Ovary (tissue), 9 donors: ENCODE measurements around the gene CTNNBIP1. TPM values are rescaled to one million over a fixed set of nuclear protein-coding genes. Genes with fewer than 3 reads are reported as not detected.

Experiments used
- DNase-seq, 5 donors: peaks; one replicate each; pipeline ENCODE4 v3.0.0-alpha.2; 2019 to 2020
- H3K27ac ChIP-seq, 2 donors: fragments of 200-600 bp; one replicate each; pipeline versions ENCODE4 v1.5.1 to v1.8.0; 2019 to 2022
- H3K27me3 ChIP-seq: fragments of 200-600 bp; one replicate; pipeline ENCODE4 v1.8.0; 2022
- H3K36me3 ChIP-seq: fragments of 200-600 bp; sonication (generic); one replicate; pipeline ENCODE4 v1.5.1; 2019
- H3K4me1 ChIP-seq: one replicate; pipeline ENCODE4 v1.8.1; 2013; ENCODE audit warnings: mild to moderate bottlenecking, moderate library complexity; ENCODE audit not compliant: insufficient read depth
- H3K4me3 ChIP-seq: fragments of 200-600 bp; sonication (generic); one replicate; pipeline ENCODE4 v1.5.1; 2017
- H3K9me3 ChIP-seq, 2 donors: fragments of 200-600 bp in 1 of 2; sonication (generic) in 1 of 2; one replicate each; pipeline versions ENCODE4 v1.5.1 to v1.8.1; 2013 to 2019; ENCODE audit warnings: mild to moderate bottlenecking in 1 of 2, moderate library complexity in 1 of 2
- EP300 ChIP-seq: sonication (generic); formaldehyde crosslinking; IDR thresholded peaks from one replicate; pipeline ENCODE4 v1.6.1; 2017; ENCODE audit warnings: antibody characterized with exemption
- POLR2A ChIP-seq: fragments of 450-650 bp; IDR thresholded peaks from one replicate; pipeline ENCODE4 v1.6.1; 2017; ENCODE audit warnings: antibody characterized with exemption, mild to moderate bottlenecking, moderate library complexity
- WGBS, 3 donors: extraction: QIAGEN DNeasy Blood & Tissue Kit in 1 of 3; methylation state at CpG; one replicate each; pipeline versions ENCODE4 v1.1.5 to v1.1.7; 2013 to 2017; 5-methylcytosine and 5-hydroxymethylcytosine counted together
- intact Hi-C, 4 donors: fragments of 100-400 bp; cut with DNase I; formaldehyde crosslinking; loops; one replicate each; pipeline versions ENCODE4 v1.11.0 to v1.15.1; 2022 to 2023
- polyA plus RNA-seq, 2 donors: library from polyadenylated mRNA; stranded (reverse); fragments of 200-250 nt in 1 of 2; fragments of 350-450 nt in 1 of 2; fragmentation: Illumina TruSeq in 1 of 2; extraction: RNeasy Lipid Tissue Mini Kit (QIAGEN cat#74804) in 1 of 2; gene quantifications; one replicate each; pipeline ENCODE4 v1.2.3, GENCODE V29; 2013 to 2014
- total RNA-seq, 7 donors: library from RNA; depleted of rRNA in 2 of 7; stranded (reverse); fragments of >200 nt in 2 of 7; fragmentation: NEBNext Ultra II Directional in 3 of 7; extraction: Animal tissue kit (Norgen Biotek cat#: 25700) in 3 of 7; gene quantifications; one replicate each; pipeline versions ENCODE4 v1.1.0 to v1.2.4, GENCODE V29; 2016 to 2023
- TF ChIP-seq, protein P1 (sequence below), 3 donors: fragments of 450-650 bp in 2 of 3; fragments of 200-600 bp in 1 of 3; IDR thresholded peaks; one replicate each; pipeline versions ENCODE4 v1.5.1 to v1.8.0; 2016 to 2022; ENCODE audit warnings: antibody characterized with exemption in 3 of 3, mild to moderate bottlenecking in 1 of 3
- donor health status: DM: no; HTN: no; CAD: no; lungs with moderate emphysema.
- donor health status: DM: no; HTN: no; CAD: no.
- donor health status: Bipolar disorder and iron deficiency.
- donor health status: DM: yes; HTN: yes; CAD: no.
- donor health status: DM: no; HTN: no; CAD: no.
- donor health status: DM: yes; HTN: yes; CAD: no.

The CTNNBIP1 gene
- total and polyA plus RNA-seq, 9 donors = 10.4 to 28.5 (median 20.7) TPM

DNA sequence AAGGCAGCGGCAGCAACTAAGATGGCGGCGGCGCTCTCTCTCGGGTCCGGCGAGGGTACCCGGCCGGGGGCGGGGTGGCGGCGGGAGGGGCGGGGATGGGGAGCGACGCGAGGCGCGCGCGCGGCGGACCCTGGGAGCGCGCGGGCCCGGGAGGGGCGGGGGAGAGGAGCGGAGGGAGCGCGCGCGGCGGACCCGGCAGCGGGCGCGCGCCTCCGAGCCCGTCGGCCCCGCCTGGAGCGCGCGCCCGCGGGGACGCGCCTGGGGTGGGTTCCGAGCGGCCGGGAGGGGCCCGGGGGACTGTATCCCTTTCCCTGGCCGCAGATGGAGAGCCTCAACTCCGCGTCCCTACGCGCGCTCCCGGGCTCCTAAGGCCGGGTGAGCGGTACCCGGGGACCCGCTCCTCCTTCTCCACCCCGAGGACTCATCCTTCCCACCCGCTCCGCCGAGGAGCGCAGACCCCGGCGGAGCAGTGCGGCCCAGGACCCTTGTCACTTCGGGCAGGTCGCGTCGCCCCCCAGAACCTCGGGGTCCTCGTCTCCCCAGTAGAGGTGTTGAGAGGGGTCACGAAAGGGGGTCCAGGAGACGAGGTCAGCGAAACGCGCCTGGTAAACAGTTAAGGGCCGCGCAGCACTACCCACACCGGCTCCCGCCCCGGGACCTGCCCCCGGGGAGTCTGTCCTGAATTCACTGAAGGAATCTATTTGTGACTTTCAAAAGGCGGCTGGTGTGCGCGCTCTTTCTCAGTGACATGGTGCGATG is 85.9 kb downstream of the CTNNBIP1 start, which contains the start of gene CLSTN1:
Gene CLSTN1 (minus strand): TSS at position 23 of the 759 bp plus-strand sequence. CDS start 232 bp downstream, outside the sequence.
- WGBS, 3 donors = 1 to 2% (median 1%) methylated on average over 42 to 93 of the region's 93 CpGs
- H3K9me3 ChIP-seq = no peaks in the 10 kb centered on the region
- peak within 1 kb of the TSS; percentile 84 to 93 for H3K27ac ChIP-seq
- peak; percentile 93 to 95 (median 94) for DNase-seq
- TF ChIP-seq EP300 (no peak), POLR2A (peak; percentile 46)
- no peaks in the 10 kb centered on the region for H3K4me1 ChIP-seq
- no peaks in the 10 kb centered on the region for H3K27me3 ChIP-seq
- peak within 1 kb of the TSS; percentile 94 for H3K4me3 ChIP-seq
- no peaks in the 10 kb centered on the region for H3K36me3 ChIP-seq
- intact Hi-C loops = no loop called here

DNA sequence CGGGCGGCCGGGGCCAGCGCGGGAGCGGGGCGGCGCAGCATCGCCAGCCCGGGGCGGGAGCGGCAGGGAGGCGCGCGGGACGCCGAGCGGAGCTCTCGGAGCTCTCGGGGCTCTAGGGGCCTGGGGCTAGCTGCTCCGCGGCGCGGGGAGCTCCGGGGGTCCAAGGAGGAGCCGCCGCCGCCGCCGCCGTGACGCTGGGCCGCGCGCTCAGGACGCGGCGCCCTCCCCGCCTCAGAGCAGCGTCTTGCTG is 86.5 kb downstream of the CTNNBIP1 start:
- Histone ChIP-seq H3K27ac (peak overlapping the region; percentile 84 to 93), H3K9me3 (no peaks in the 10 kb centered on the region), H3K4me1 (no peaks in the 10 kb centered on the region), H3K27me3 (no peaks in the 10 kb centered on the region), H3K36me3 (no peaks in the 10 kb centered on the region), H3K4me3 (peak overlapping the region; percentile 94)
- TF ChIP-seq POLR2A (peak; percentile 69), EP300 (no peak)
- TF ChIP-seq, protein P1, sequence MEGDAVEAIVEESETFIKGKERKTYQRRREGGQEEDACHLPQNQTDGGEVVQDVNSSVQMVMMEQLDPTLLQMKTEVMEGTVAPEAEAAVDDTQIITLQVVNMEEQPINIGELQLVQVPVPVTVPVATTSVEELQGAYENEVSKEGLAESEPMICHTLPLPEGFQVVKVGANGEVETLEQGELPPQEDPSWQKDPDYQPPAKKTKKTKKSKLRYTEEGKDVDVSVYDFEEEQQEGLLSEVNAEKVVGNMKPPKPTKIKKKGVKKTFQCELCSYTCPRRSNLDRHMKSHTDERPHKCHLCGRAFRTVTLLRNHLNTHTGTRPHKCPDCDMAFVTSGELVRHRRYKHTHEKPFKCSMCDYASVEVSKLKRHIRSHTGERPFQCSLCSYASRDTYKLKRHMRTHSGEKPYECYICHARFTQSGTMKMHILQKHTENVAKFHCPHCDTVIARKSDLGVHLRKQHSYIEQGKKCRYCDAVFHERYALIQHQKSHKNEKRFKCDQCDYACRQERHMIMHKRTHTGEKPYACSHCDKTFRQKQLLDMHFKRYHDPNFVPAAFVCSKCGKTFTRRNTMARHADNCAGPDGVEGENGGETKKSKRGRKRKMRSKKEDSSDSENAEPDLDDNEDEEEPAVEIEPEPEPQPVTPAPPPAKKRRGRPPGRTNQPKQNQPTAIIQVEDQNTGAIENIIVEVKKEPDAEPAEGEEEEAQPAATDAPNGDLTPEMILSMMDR (IDR thresholded peaks at IDR 0.05) = no peak
- intact Hi-C loops = no loop called here
- no peak for DNase-seq
- 0 to 2% (median 1%) methylated on average over 7 to 40 of the region's 40 CpGs for WGBS, 3 donors

DNA sequence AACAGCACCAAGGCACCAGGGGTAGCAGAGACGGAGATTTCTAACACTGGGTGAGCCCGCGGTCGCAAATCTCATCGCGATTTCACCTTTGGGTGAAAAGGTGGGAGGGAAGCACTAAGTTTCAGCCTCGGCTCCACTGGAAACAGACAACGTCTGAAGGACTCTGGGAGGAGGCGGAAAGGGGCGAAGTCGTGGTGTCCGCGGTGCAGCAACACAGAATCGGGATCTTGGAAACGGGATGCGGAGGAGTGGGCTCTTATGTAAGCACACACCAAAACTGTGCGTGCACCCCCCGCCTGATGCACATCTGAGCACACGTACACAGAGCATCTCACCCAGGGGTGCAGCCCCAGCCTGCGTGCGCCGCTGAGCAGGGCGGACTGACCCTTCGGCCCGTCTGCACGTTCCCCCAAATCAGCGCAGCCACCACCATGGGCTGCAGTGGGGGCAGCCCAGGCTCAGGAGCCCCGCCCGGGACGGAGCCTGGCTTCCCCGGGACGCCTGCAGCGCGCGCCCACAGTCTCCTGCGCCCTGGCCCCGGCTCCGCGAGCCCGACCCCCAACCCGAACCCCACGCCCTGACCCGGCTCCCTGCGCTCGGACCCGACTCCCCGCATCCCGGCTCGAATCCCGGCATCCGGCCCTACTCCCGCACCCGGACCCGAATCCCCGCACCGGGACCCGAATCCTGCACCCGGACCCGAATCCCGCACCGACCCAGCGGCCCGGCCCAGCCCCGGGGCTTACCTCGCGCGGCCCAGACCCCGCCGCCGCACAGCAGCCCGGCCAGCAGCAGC is 87.0 kb downstream of the CTNNBIP1 start:
- TF ChIP-seq, protein P1 (IDR thresholded peaks at IDR 0.05) = no peak
- Histone ChIP-seq H3K36me3 (no peaks in the 10 kb centered on the region), H3K27ac (peak overlapping the region; percentile 84 to 93), H3K4me1 (no peaks in the 10 kb centered on the region), H3K9me3 (no peaks in the 10 kb centered on the region), H3K4me3 (peak overlapping the region; percentile 94), H3K27me3 (no peaks in the 10 kb centered on the region)
- intact Hi-C loops = no loop called here
- peak; percentile 33 to 59 (median 56) for DNase-seq
- 0% methylated on average over 58 to 71 of the region's 71 CpGs for WGBS, 3 donors

DNA sequence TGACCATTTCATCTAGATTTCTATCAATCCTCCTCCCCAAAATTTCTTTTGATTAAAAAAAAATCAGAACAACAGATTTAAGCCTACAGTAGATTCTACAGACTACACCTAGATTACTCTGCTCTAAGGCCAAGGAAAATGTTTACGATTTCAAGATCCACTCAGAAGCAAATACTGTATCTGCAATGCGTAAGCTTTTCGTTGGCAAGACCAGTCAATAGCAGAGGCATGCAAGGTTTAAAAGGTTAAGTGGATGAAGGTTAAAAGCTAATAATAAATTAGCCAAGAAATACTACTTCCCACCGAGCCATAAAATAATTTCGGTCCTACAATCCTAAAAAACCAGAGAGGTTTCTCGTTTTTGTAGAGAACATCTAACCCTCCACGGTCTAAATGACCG is 87.6 kb downstream of the CTNNBIP1 start:
- peak overlapping the region; percentile 94 for H3K4me3 ChIP-seq
- no peaks in the 10 kb centered on the region for H3K27me3 ChIP-seq
- no peak overlapping the region for H3K27ac ChIP-seq
- no peaks in the 10 kb centered on the region for H3K36me3 ChIP-seq
- intact Hi-C loops = no loop called here
- H3K4me1 ChIP-seq = no peaks in the 10 kb centered on the region
- TF ChIP-seq POLR2A (no peak), EP300 (no peak)
- TF ChIP-seq, protein P1 (IDR thresholded peaks at IDR 0.05) = no peak
- H3K9me3 ChIP-seq = no peaks in the 10 kb centered on the region
- no peak for DNase-seq
- WGBS, 3 donors = 2 to 3% (median 2%) methylated on average over 8 of the region's 8 CpGs

DNA sequence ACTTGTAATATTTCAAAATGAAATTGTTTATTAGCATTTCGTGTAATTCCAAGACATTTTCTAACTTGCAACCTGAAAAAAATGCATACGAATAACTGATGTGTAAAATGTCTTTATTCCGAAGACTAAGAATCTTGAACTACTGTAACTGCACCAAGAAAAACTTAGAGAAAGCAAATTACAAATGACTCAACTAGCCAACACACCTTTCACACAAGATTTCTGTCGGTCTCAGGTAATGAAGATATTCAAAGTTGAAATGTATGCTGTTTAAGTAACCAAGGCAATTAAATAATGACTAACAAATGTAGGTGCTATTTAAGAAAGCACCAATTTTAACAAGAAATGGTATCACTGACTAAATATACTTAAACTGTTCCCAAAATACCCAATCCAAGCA is 88.4 kb downstream of the CTNNBIP1 start:
- H3K36me3 ChIP-seq = no peaks in the 10 kb centered on the region
- H3K27ac ChIP-seq = no peak overlapping the region
- 90 to 92% (median 91%) methylated on average over 4 of the region's 4 CpGs for WGBS, 3 donors

More for the DNA sequence above, 88.4 kb downstream of the CTNNBIP1 start:
- intact Hi-C loops = no loop called here
- H3K4me1 ChIP-seq = no peaks in the 10 kb centered on the region
- no peak for DNase-seq
- TF ChIP-seq POLR2A (no peak), EP300 (no peak)
- TF ChIP-seq, protein P1 (IDR thresholded peaks at IDR 0.05) = no peak
- no peak overlapping the region for H3K4me3 ChIP-seq
- H3K9me3 ChIP-seq = no peaks in the 10 kb centered on the region
- H3K27me3 ChIP-seq = no peaks in the 10 kb centered on the region
